A549 treated with CORT108297 at 1 μM for 4 hours (cell line): ENCODE data around the gene FAM234A. TPM values are rescaled to one million over a fixed set of nuclear protein-coding genes. Genes with fewer than 3 reads are reported as not detected.

ENCODE experiments used
- total RNA-seq: library from RNA; stranded (reverse); fragments of 200-300 nt; extraction: Qiagen RNA extraction; gene quantifications from 5 replicates; pipeline ENCODE4 v1.2.3, GENCODE V29; 2022

Gene FAM234A
- total RNA-seq, result 44.1 to 50.9 TPM (median 47.7 TPM) in 5 replicates

GRCh38 chr16:234468-235305, at the start of gene FAM234A:
Gene FAM234A (plus strand): TSS chr16:234821. CDS start chr16:254414, 19,593 bp downstream.

DNA sequence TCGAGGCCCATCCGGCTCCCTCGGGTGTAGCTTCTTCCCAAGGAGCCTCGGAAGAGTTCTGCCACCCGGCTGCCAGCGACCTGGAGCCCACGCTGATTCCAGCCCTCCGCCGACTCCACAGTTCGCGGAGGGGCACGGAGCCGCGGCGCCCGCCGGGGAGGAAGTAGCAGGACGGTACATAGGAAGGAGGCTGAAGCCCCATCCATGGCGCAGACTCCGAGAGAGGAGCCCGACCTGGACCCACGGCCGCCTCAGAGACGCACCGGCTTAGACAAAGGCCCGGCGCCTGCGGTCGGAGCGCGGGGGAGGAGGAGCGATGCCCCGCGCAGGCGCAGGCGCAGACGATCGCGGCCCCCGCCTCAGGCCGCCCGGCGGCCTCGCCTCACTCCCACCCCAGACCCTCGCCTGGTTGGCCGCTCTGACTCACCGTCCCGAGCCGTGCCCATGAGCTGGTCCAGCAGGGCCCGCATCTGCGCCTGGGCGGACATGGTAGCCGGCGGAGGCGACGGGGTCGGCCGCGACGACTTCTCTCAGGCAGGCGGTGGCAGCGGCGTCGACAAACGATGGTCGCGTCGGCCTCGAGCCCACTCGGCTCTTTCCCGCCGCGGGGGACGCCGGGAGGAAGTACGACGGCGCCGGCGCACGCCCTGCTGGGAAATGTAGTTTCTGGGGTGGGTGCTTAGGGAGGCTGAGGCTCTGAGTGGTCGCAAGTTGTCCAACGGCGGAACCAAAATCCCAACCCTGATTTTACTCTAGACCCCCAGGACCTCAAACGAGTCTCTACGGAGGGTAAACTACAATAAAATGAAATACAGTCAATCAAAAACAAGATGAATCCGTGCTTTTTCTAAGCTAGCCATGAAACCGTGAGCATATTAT, 5.5 kb upstream of the FAM234A start, which contains the start of gene LUC7L:
TSS of gene LUC7L (minus strand) at position 598 of the 879 bp plus-strand sequence. CDS start at position 488, 110 bp downstream.

GRCh38 chr16:275786-276232, 41.2 kb downstream of the FAM234A start, which contains the start of gene RGS11:
Gene RGS11 (minus strand): TSS chr16:275944. CDS start chr16:275911, 33 bp downstream.

DNA sequence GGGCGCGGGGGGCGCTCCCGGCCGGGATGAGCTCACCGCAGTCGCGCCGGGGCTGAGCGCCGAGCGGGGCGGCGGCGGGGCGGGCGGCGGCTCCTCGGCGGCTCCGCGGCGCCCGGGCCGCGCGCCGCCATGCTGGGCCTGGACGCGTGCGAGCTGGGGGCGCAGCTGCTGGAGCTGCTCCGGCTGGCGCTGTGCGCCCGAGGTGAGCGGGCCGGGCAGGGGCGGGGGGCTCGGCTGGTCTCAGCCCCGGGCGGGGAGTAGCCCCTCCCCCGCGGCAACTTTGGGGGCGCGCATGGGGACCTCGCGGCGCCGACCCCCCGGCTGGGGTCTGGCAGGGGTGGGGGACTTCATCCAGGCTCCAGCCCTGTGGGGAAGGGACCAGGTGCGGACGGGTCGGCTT, 45.9 kb downstream of the FAM234A start, which contains the start of gene ARHGDIG:
TSS of gene ARHGDIG (plus strand) at position 40 of the 400 bp plus-strand sequence. CDS start at position 130, 90 bp downstream.

GRCh38 chr16:283033-283805, 48.6 kb downstream of the FAM234A start, which contains the start of gene PDIA2:
Gene PDIA2 (plus strand): TSS chr16:283164. CDS start chr16:283170, 6 bp downstream.

Other genes starting within 250 kb of the FAM234A start
- gene POLR3K, start 181.2 kb upstream of the FAM234A start, total RNA-seq, result 34.9 to 43.5 TPM (median 39.9 TPM) in 5 replicates
- gene SNRNP25, start 181.0 kb upstream of the FAM234A start, total RNA-seq, result 60.7 to 80.1 TPM (median 75.4 TPM) in 5 replicates
- 22.0 to 32.9 TPM (median 31.9 TPM) in 5 replicates for gene RHBDF1, start 162.2 kb upstream of the FAM234A start, total RNA-seq
- 54.0 to 82.9 TPM (median 75.4 TPM) in 5 replicates for gene MPG, start 156.6 kb upstream of the FAM234A start, total RNA-seq
- gene NPRL3, start 96.1 kb upstream of the FAM234A start, total RNA-seq, result 21.7 to 30.8 TPM (median 29.6 TPM) in 5 replicates
- gene HBZ, start 82.2 kb upstream of the FAM234A start, total RNA-seq, result 0.14 TPM in 1 of 5 replicates, not detected in the others
- gene HBM, start 68.8 kb upstream of the FAM234A start, total RNA-seq, result not detected in 5 replicates
- gene HBA2, start 61.9 kb upstream of the FAM234A start, total RNA-seq, result 0.24 to 0.60 TPM (median 0.47 TPM) in 4 of 5 replicates, not detected in the other
- gene HBA1, start 58.1 kb upstream of the FAM234A start, total RNA-seq, result 0.78 to 1.9 TPM (median 1.1 TPM) in 5 replicates
- 4.4 to 9.2 TPM (median 6.8 TPM) in 5 replicates for gene HBQ1, start 54.4 kb upstream of the FAM234A start, total RNA-seq
- gene LUC7L, start 5.4 kb upstream of the FAM234A start, total RNA-seq, result 48.6 to 54.3 TPM (median 52.6 TPM) in 5 replicates
- gene RGS11, start 41.1 kb downstream of the FAM234A start, total RNA-seq, result 3.5 to 5.6 TPM (median 5.3 TPM) in 5 replicates
- gene ARHGDIG, start 45.8 kb downstream of the FAM234A start, total RNA-seq, result 2.4 to 3.5 TPM (median 3.3 TPM) in 5 replicates
- gene PDIA2, start 48.3 kb downstream of the FAM234A start, total RNA-seq, result 0.42 to 0.74 TPM (median 0.48 TPM) in 5 replicates
- gene AXIN1, start 117.9 kb downstream of the FAM234A start, total RNA-seq, result 26.1 to 36.7 TPM (median 35.3 TPM) in 5 replicates
- gene MRPL28, start 135.7 kb downstream of the FAM234A start, total RNA-seq, result 122 to 138 TPM (median 130 TPM) in 5 replicates
- 25.0 to 40.2 TPM (median 40.2 TPM) in 5 replicates for gene PGAP6, start 147.2 kb downstream of the FAM234A start, total RNA-seq
- 274 to 468 TPM (median 443 TPM) in 5 replicates for gene NME4, start 162.4 kb downstream of the FAM234A start, total RNA-seq
- gene DECR2, start 167.1 kb downstream of the FAM234A start, total RNA-seq, result 19.7 to 30.5 TPM (median 29.6 TPM) in 5 replicates
- gene RAB11FIP3, start 190.8 kb downstream of the FAM234A start, total RNA-seq, result 19.3 to 25.6 TPM (median 21.6 TPM) in 5 replicates